ENCODE measurements around the gene SZT2.
A peak's percentile ranks its signal among the peaks of the same experiment; 100 is the strongest.
"Not testable (repeated sequence)": the region's sequence is repeated elsewhere in the genome, so short reads cannot be mapped to it uniquely, and the experiment has no call there.

SZT2 gene

GRCh38 chr1:43465505-43466067, 75.9 kb downstream of the SZT2 start:
- TF ChIP-seq CTCF (IDR thresholded peaks at IDR 0.05), result no peak
- intact Hi-C loops (cut with DNase I; ENCODE audit: low total_unique reads), result no loop called here
- Histone ChIP-seq H3K9me3 (no peaks in the 10 kb centered on the region), H3K4me1 (no peaks in the 10 kb centered on the region), H3K27me3 (no peaks in the 10 kb centered on the region), H3K27ac (no peak overlapping the region), H3K4me3 (no peak overlapping the region), H3K36me3 (no peaks in the 10 kb centered on the region)
- DNase-seq, result no peak

- Histone ChIP-seq H3K4me3 (no peak overlapping the region), H3K36me3 (no peaks in the 10 kb centered on the region), H3K9me3 (no peaks in the 10 kb centered on the region), H3K4me1 (no peaks in the 10 kb centered on the region), H3K27me3 (no peaks in the 10 kb centered on the region), H3K27ac (no peak overlapping the region)
- TF ChIP-seq CTCF (IDR thresholded peaks at IDR 0.05), result no peak
- intact Hi-C loops (cut with DNase I; ENCODE audit: low total_unique reads), result no loop called here
- DNase-seq, result no peak
Observed at GRCh38 chr1:43466403-43466802, 76.7 kb downstream of the SZT2 start.

GRCh38 chr1:43468414-43468813, 78.7 kb downstream of the SZT2 start:
- no peak for DNase-seq
- Histone ChIP-seq H3K27ac (no peak overlapping the region), H3K4me1 (peaks cover 0 to 4% (median 0%) of the 10 kb centered on the region in 4 donors), H3K9me3 (no peaks in the 10 kb centered on the region), H3K36me3 (no peaks in the 10 kb centered on the region), H3K4me3 (no peak overlapping the region), H3K27me3 (no peaks in the 10 kb centered on the region)
- TF ChIP-seq CTCF (IDR thresholded peaks at IDR 0.05), result no peak
- intact Hi-C loops (cut with DNase I; ENCODE audit: low total_unique reads), result no loop called here

GRCh38 chr1:43469932-43470331, 80.2 kb downstream of the SZT2 start:
- no peaks in the 10 kb centered on the region for H3K36me3 ChIP-seq
- peaks cover 0 to 4% (median 0%) of the 10 kb centered on the region in 4 donors for H3K4me1 ChIP-seq
- no peaks in the 10 kb centered on the region for H3K9me3 ChIP-seq
- DNase-seq, result no peak
- H3K4me3 ChIP-seq, result no peak overlapping the region
- intact Hi-C loops (cut with DNase I; ENCODE audit: low total_unique reads), result no loop called here
- H3K27ac ChIP-seq, result no peak overlapping the region
- no peaks in the 10 kb centered on the region for H3K27me3 ChIP-seq
- TF ChIP-seq CTCF (IDR thresholded peaks at IDR 0.05), result no peak

- no peak overlapping the region for H3K4me3 ChIP-seq
- H3K27me3 ChIP-seq, result no peaks in the 10 kb centered on the region
- H3K4me1 ChIP-seq, result peaks cover 0 to 4% (median 0%) of the 10 kb centered on the region in 4 donors
- H3K9me3 ChIP-seq, result no peaks in the 10 kb centered on the region
- intact Hi-C loops (cut with DNase I; ENCODE audit: low total_unique reads), result no loop called here
- no peak for TF ChIP-seq CTCF (IDR thresholded peaks at IDR 0.05)
- no peak overlapping the region for H3K27ac ChIP-seq
- H3K36me3 ChIP-seq, result no peaks in the 10 kb centered on the region
- no peak for DNase-seq
Observed at GRCh38 chr1:43472087-43472462, 82.4 kb downstream of the SZT2 start.

- H3K36me3 ChIP-seq; H3K27me3 ChIP-seq; H3K9me3 ChIP-seq; H3K4me3 ChIP-seq; intact Hi-C loops (cut with DNase I; ENCODE audit: low total_unique reads); H3K4me1 ChIP-seq; DNase-seq: not testable (repeated sequence)
- H3K27ac ChIP-seq, result peak overlapping the region in 1 of 2 donors; percentile 22
Observed at GRCh38 chr1:43472463-43473151, 82.9 kb downstream of the SZT2 start.
